MM.1S (cell line): ENCODE data around the gene KRTDAP.

Experiments
- DNase-seq: peaks from one replicate; pipeline ENCODE4 v3.0.0-alpha.2; 2015
- H2AFZ ChIP-seq: fragments of 300-600 bp; sonication (generic); 2 replicates; pipeline ENCODE4 v1.6.0; 2016; ENCODE audit warnings: antibody characterized with exemption, low read length
- H3F3A ChIP-seq: fragments of 300-600 bp; sonication (generic); 2 replicates; pipeline ENCODE4 v1.6.1; 2016; ENCODE audit warnings: mild to moderate bottlenecking, antibody characterized with exemption, low read length, moderate library complexity, mixed read lengths; ENCODE audit not compliant: insufficient read depth
- H3K27ac ChIP-seq: fragments of 300-600 bp; sonication (generic); 2 replicates; pipeline ENCODE4 v1.5.1; 2016; ENCODE audit warnings: mild to moderate bottlenecking, low read length
- H3K27me3 ChIP-seq: fragments of 300-600 bp; sonication (generic); replicated peaks from 2 replicates; pipeline ENCODE4 v1.6.0; 2016; ENCODE audit warnings: low read length; ENCODE audit not compliant: insufficient read depth
- H3K36me3 ChIP-seq: fragments of 300-600 bp; sonication (generic); replicated peaks from 2 replicates; pipeline ENCODE4 v1.6.1; 2016; ENCODE audit warnings: mild to moderate bottlenecking, low read length, mixed read lengths; ENCODE audit not compliant: insufficient read depth
- H3K4me1 ChIP-seq: fragments of 300-600 bp; sonication (generic); 2 replicates; pipeline ENCODE4 v1.6.1; 2016; ENCODE audit warnings: low read length, mixed read lengths
- H3K4me2 ChIP-seq: fragments of 300-600 bp; sonication (generic); 2 replicates; pipeline ENCODE4 v1.6.0; 2016; ENCODE audit warnings: low read depth, low read length
- H3K4me3 ChIP-seq: fragments of 300-600 bp; sonication (generic); 2 replicates; pipeline ENCODE4 v1.5.1; 2016; ENCODE audit warnings: low read length, mixed read lengths
- H3K79me2 ChIP-seq: fragments of 300-600 bp; sonication (generic); 2 replicates; pipeline ENCODE4 v1.6.1; 2016; ENCODE audit warnings: mixed run types, low read length, mixed read lengths
- H3K9ac ChIP-seq: fragments of 300-600 bp; sonication (generic); 2 replicates; pipeline ENCODE4 v1.6.1; 2016; ENCODE audit warnings: low read length, mixed read lengths
- H3K9me2 ChIP-seq: fragments of 300-600 bp; sonication (generic); replicated peaks from 2 replicates; pipeline ENCODE4 v1.6.1; 2016; ENCODE audit warnings: mild to moderate bottlenecking, low read length, mixed read lengths; ENCODE audit not compliant: insufficient read depth
- H3K9me3 ChIP-seq: fragments of 300-600 bp; sonication (generic); replicated peaks from 2 replicates; pipeline ENCODE4 v1.6.1; 2016; ENCODE audit warnings: mild to moderate bottlenecking, low read length, mixed read lengths; ENCODE audit not compliant: insufficient read depth
- H4K20me1 ChIP-seq: fragments of 300-600 bp; sonication (generic); 2 replicates; pipeline ENCODE4 v1.6.1; 2016; ENCODE audit warnings: mild to moderate bottlenecking, low read length, moderate library complexity, mixed read lengths; ENCODE audit not compliant: insufficient read depth
- EZH2 ChIP-seq: fragments of 300-600 bp; sonication (generic); optimal IDR thresholded peaks from 2 replicates; pipeline ENCODE3; 2017; ENCODE audit warnings: low read depth, mild to moderate bottlenecking, antibody characterized with exemption, low read length, mixed read lengths
- EZH2phosphoT487 ChIP-seq: fragments of 300-600 bp; sonication (generic); IDR thresholded peaks from 2 replicates; pipeline ENCODE4 v1.6.1; 2018; ENCODE audit warnings: antibody characterized with exemption, low read length
- TF ChIP-seq, protein P1 (sequence below): fragments of 300-600 bp; sonication (generic); IDR thresholded peaks from 2 replicates; pipeline ENCODE4 v1.5.1; 2016; ENCODE audit warnings: antibody characterized with exemption, low read length, mixed read lengths

The KRTDAP gene

DNA sequence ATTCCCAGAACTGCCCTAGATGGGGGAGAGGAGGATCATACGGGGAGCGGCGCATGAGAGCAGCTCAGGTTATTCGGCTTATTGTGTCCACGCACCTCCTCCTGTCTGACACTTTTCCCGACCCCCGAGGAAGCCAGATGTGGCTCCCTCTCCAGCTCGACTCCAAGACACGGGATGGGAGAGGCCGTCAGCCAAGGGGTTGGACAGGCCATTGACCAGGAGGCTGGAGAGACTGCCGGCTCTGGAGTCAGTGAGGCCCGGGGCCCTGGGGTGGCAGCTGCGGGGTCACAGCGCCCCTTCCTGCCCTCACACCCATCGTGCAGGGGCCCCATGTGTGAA lies 20.3 kb upstream of the KRTDAP start:
- no peak overlapping the region for H3K4me3 ChIP-seq
- no peaks in the 10 kb centered on the region for H3K9me2 ChIP-seq
- no peak overlapping the region for H3K4me2 ChIP-seq
- no peak for DNase-seq
- no peaks in the 10 kb centered on the region for H3F3A ChIP-seq
- no peak overlapping the region for H2AFZ ChIP-seq
- H3K36me3 ChIP-seq: no peaks in the 10 kb centered on the region
- H3K27ac ChIP-seq: no peak overlapping the region
- TF ChIP-seq, protein P1, sequence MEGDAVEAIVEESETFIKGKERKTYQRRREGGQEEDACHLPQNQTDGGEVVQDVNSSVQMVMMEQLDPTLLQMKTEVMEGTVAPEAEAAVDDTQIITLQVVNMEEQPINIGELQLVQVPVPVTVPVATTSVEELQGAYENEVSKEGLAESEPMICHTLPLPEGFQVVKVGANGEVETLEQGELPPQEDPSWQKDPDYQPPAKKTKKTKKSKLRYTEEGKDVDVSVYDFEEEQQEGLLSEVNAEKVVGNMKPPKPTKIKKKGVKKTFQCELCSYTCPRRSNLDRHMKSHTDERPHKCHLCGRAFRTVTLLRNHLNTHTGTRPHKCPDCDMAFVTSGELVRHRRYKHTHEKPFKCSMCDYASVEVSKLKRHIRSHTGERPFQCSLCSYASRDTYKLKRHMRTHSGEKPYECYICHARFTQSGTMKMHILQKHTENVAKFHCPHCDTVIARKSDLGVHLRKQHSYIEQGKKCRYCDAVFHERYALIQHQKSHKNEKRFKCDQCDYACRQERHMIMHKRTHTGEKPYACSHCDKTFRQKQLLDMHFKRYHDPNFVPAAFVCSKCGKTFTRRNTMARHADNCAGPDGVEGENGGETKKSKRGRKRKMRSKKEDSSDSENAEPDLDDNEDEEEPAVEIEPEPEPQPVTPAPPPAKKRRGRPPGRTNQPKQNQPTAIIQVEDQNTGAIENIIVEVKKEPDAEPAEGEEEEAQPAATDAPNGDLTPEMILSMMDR: no peak
- TF ChIP-seq EZH2phosphoT487: no peak
- TF ChIP-seq EZH2: no peak
- no peaks in the 10 kb centered on the region for H3K79me2 ChIP-seq
- peaks cover 7% of the 10 kb centered on the region for H3K4me1 ChIP-seq
- peaks cover 97% of the 10 kb centered on the region for H3K27me3 ChIP-seq
- H4K20me1 ChIP-seq: no peaks in the 10 kb centered on the region
- no peaks in the 10 kb centered on the region for H3K9me3 ChIP-seq
- H3K9ac ChIP-seq: no peak overlapping the region

DNA sequence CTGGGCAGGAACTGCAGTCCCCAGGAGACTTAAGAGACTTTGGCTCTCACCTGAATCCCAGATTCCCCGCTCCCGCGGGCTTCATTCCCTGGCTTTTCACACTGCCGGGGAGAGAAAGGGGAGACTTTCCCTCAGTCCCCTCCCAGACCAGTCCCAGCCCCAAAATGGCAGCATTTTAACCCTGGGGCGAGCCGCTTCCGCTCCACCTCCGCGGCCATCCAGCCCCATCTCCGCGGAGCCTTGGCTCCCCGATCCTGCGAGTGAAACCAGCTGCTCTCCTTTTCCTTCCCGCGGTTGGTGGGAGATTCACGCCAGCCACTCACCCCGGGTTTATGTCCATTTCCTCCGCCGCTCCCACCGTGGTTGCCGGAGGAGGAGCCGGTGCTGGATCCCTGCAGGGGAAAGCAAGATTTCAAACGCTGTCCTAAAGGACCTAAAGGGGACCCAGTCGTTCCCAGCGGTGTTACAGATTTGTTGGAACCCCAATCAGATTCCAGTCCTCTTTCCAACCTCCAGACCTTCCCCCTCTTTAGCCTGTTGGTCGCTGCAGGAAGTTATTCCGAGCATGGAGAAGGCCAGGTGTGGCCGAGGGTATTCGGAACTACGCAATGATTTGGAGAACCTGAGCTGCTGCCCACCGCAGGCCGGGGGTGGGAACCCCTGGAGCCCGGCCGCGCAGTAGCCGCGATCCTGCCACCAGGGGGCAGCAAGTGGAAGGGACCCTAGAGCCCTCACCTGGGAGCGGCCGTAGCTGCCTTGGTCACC lies 19.8 kb upstream of the KRTDAP start:
- no peaks in the 10 kb centered on the region for H3K36me3 ChIP-seq
- no peaks in the 10 kb centered on the region for H3F3A ChIP-seq
- H3K4me1 ChIP-seq: peaks cover 7% of the 10 kb centered on the region
- no peaks in the 10 kb centered on the region for H3K9me3 ChIP-seq
- peak; percentile 29 for DNase-seq
- no peak overlapping the region for H2AFZ ChIP-seq
- peak overlapping the region; percentile 6; the same call in 1 of the 2 replicates for H3K4me2 ChIP-seq
- no peak for TF ChIP-seq EZH2
- TF ChIP-seq, protein P1: peak; percentile 89
- no peak overlapping the region for H3K27ac ChIP-seq
- H3K79me2 ChIP-seq: no peaks in the 10 kb centered on the region
- H4K20me1 ChIP-seq: no peaks in the 10 kb centered on the region
- H3K4me3 ChIP-seq: no peak overlapping the region
- no peaks in the 10 kb centered on the region for H3K9me2 ChIP-seq
- no peak overlapping the region for H3K9ac ChIP-seq
- H3K27me3 ChIP-seq: peaks cover 98% of the 10 kb centered on the region

DNA sequence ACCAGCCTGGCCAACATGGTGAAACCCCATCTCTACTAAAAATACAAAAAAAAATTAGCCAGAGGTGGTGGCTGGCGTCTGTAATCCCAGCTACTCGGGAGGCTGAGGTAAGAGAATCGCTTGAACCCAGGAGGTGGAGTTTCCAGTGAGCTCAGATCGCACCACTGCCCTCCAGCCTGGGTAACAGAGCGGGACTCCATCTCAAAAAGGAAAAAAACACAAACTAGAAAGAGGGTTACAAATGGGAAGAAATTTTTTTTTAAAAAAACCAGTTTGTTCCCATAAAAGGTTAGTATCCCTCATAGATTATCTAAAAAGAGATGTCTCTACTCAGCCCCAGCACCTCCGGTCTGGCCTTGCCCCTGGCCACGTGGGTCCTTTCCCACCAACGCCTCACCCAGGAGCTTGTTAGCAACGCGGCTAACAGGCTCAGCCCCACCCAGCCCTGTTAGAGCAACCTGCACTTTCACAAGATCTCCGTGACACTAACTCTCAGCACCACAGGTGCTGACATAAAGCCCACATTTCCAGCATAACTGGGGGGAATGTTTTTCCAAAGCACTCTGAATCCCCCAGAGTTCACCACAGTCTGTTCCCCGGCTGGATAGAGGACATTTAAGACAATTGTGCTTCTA lies 18.9 kb upstream of the KRTDAP start:
- no peak overlapping the region for H2AFZ ChIP-seq
- H3F3A ChIP-seq: no peaks in the 10 kb centered on the region
- H3K79me2 ChIP-seq: no peaks in the 10 kb centered on the region
- DNase-seq: no peak
- H4K20me1 ChIP-seq: no peaks in the 10 kb centered on the region
- no peak overlapping the region for H3K4me2 ChIP-seq
- no peak overlapping the region for H3K4me3 ChIP-seq
- TF ChIP-seq EZH2phosphoT487: no peak
- TF ChIP-seq EZH2: no peak
- TF ChIP-seq, protein P1: no peak
- peaks cover 7% of the 10 kb centered on the region for H3K4me1 ChIP-seq
- no peaks in the 10 kb centered on the region for H3K36me3 ChIP-seq
- H3K27me3 ChIP-seq: peaks cover 98% of the 10 kb centered on the region
- no peak overlapping the region for H3K9ac ChIP-seq
- H3K27ac ChIP-seq: no peak overlapping the region
- no peaks in the 10 kb centered on the region for H3K9me3 ChIP-seq
- no peaks in the 10 kb centered on the region for H3K9me2 ChIP-seq
